ACC112 (cell line): ENCODE measurements around the gene GNL3L.
"Not testable (repeated sequence)": the region's sequence is repeated elsewhere in the genome, so short reads cannot be mapped to it uniquely, and the experiment has no call there.

ENCODE experiments used
- H2AFZ ChIP-seq: fragments of 200-600 bp; sonication (generic); one replicate; pipeline ENCODE4 v1.6.0; 2017; ENCODE audit warnings: antibody characterized with exemption, low read length; ENCODE audit not compliant: unreplicated experiment
- H3K27ac ChIP-seq: fragments of 200-600 bp; sonication (generic); 2 replicates; pipeline ENCODE4 v1.5.1; 2014; ENCODE audit warnings: low read depth, mild to moderate bottlenecking, antibody characterized with exemption, low read length, moderate library complexity
- H3K27me3 ChIP-seq: fragments of 200-600 bp; sonication (generic); 2 replicates; pipeline ENCODE4 v1.6.1; 2014; ENCODE audit warnings: mild to moderate bottlenecking, antibody characterized with exemption, low read length, moderate library complexity, mixed read lengths; ENCODE audit not compliant: insufficient read depth
- H3K36me3 ChIP-seq: fragments of 200-600 bp; sonication (generic); 2 replicates; pipeline ENCODE4 v1.6.1; 2016; ENCODE audit warnings: mild to moderate bottlenecking, antibody characterized with exemption, low read length, moderate library complexity, mixed read lengths; ENCODE audit not compliant: insufficient read depth
- H3K4me1 ChIP-seq: fragments of 200-600 bp; sonication (generic); one replicate; pipeline ENCODE4 v1.6.1; 2016; ENCODE audit warnings: low read length, mixed read lengths; ENCODE audit not compliant: insufficient read depth, unreplicated experiment, control insufficient read depth
- H3K4me3 ChIP-seq: fragments of 200-600 bp; sonication (generic); 2 replicates; pipeline ENCODE4 v1.5.1; 2014; ENCODE audit warnings: mild to moderate bottlenecking, low read depth, low read length
- H3K79me2 ChIP-seq: fragments of 200-600 bp; sonication (generic); one replicate; pipeline ENCODE4 v1.6.0; 2016; ENCODE audit warnings: low read length; ENCODE audit not compliant: control insufficient read depth, unreplicated experiment, insufficient read depth

Gene GNL3L

DNA sequence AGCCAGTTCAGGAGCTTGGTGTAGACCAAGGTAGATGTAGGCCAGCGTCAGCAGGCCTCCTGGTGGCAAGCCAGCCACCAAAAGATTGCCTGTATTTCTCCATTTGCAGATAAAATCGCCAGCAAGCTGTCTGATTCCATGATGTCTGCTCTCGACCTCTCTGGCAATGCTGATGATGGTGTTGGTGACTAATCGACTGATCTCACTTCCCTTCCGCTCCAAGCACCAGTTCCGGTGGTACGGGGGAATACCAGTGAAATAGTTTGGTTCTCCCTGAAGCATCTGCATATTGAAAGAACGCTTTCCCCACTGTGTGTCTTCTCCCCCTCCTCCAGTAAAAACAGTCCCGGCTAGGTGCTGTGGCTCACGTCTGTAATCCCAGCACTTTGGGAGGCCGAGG lies 30.4 kb downstream of the GNL3L start:
- Histone ChIP-seq H3K4me1 (no peaks in the 10 kb centered on the region), H3K36me3 (no peaks in the 10 kb centered on the region), H3K27ac (no peak overlapping the region), H3K4me3 (no peak overlapping the region), H2AFZ (no peak overlapping the region), H3K79me2 (no peaks in the 10 kb centered on the region), H3K27me3 (no peaks in the 10 kb centered on the region)

DNA sequence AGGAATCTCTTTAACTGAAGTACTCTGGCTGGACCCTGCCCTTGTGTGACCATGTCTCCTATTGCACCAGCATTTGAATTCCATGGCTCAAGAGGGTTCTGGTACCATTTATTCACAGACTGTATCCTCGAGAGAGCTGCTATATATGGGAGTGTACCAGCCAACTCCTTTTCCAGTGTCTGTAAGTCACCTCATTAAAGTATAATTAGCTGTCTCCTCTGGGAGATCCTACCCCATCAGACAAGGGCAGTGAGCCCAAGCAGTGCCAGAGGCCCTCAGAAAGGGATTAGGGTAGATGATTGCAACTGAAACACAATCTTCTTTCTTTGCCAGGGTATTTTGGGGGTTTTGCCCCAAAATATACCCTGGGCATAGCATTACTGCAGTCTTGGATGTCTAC lies 31.6 kb downstream of the GNL3L start:
- Histone ChIP-seq H3K27ac (no peak overlapping the region), H2AFZ (no peak overlapping the region), H3K79me2 (no peaks in the 10 kb centered on the region), H3K4me3 (no peak overlapping the region), H3K27me3 (no peaks in the 10 kb centered on the region), H3K4me1 (no peaks in the 10 kb centered on the region), H3K36me3 (no peaks in the 10 kb centered on the region)

DNA sequence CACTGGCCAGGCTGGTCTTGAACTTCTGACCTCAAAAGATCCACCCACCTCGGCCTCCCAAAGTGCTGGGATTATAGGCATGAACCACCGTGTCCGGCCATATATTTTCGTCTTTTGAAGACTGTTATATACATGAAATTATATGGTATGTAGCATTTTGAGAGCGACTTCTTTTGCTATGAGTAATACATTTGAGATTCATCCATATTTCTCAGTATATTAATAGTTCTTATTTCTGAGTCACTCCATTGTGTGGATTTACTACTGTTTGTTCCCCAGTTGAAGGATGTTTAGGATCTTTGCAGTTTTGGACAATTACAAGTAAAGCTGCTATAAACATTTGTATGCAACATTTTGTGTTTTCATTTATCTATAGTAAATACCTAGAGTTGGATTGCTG lies 34.9 kb downstream of the GNL3L start:
- Histone ChIP-seq H2AFZ (no peak overlapping the region), H3K79me2 (no peaks in the 10 kb centered on the region), H3K27ac (no peak overlapping the region), H3K27me3 (no peaks in the 10 kb centered on the region), H3K4me3 (no peak overlapping the region), H3K36me3 (peaks cover 8% of the 10 kb centered on the region), H3K4me1 (no peaks in the 10 kb centered on the region)

DNA sequence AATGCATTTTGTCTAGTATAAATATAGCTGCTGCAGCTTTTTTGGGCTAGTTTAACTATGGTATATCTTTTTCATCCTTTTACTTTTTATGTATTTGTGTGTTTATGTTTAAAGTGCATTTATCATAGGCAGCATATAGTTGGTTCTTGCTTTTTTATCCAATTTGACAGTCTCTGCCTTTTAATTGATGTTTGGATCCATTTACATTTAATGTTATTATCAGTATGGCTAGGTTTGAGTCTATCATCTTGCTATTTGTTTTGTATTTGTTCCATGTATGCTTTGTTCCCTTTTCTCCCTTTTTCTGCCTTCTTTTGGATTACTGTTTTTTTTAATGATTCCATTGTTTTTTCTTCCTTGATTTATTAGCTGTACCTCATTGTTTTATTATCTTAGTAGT lies 40.3 kb downstream of the GNL3L start:
- Histone ChIP-seq H3K4me3 (no peak overlapping the region), H3K36me3 (peaks cover 8% of the 10 kb centered on the region), H3K79me2 (no peaks in the 10 kb centered on the region), H3K4me1 (no peaks in the 10 kb centered on the region), H3K27me3 (no peaks in the 10 kb centered on the region), H2AFZ (no peak overlapping the region), H3K27ac (no peak overlapping the region)

DNA sequence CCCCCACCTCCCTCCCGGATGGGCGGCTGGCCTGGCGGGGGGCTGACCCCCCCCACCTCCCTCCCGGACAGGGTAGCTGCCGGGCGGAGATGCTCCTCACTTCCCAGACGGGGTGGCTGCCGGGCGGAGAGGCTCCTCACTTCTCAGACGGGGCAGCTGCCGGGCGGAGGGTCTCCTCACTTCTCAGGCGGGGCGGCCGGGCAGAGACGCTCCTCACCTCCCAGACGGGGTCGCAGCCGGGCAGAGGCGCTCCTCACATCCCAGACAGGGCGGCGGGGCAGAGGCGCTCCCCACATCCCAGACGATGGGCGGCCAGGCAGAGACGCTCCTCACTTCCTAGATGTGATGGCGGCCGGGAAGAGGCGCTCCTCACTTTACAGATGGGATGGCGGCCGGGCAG lies 42.6 kb downstream of the GNL3L start:
- H3K36me3 ChIP-seq, H2AFZ ChIP-seq, H3K27ac ChIP-seq, H3K4me3 ChIP-seq, H3K4me1 ChIP-seq, H3K27me3 ChIP-seq, H3K79me2 ChIP-seq: not testable (repeated sequence)

DNA sequence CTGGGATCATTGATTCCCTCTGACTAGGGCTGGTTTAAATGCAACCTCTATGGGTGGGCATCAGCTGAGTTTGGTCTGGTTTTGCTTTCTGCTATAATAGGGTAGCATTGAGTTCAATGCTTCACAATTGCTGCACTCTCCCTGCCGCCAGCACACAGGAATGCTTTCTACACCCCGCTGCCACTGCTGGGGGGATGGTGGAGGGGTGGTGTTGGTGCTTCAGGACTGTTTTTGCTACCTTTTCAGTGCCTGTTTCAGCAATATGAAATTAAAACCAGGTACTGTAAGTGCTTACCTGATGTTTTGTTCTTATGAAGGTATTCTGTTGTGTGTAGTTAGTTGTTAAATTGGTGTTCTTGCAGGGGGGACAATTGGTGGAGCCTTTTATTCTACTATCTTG lies 67.7 kb downstream of the GNL3L start:
- no peaks in the 10 kb centered on the region for H3K27me3 ChIP-seq
- no peaks in the 10 kb centered on the region for H3K4me1 ChIP-seq
- H3K36me3 ChIP-seq, result no peaks in the 10 kb centered on the region
- H3K79me2 ChIP-seq, result no peaks in the 10 kb centered on the region
- H2AFZ ChIP-seq, result no peak overlapping the region
- no peak overlapping the region for H3K27ac ChIP-seq
- no peak overlapping the region for H3K4me3 ChIP-seq

DNA sequence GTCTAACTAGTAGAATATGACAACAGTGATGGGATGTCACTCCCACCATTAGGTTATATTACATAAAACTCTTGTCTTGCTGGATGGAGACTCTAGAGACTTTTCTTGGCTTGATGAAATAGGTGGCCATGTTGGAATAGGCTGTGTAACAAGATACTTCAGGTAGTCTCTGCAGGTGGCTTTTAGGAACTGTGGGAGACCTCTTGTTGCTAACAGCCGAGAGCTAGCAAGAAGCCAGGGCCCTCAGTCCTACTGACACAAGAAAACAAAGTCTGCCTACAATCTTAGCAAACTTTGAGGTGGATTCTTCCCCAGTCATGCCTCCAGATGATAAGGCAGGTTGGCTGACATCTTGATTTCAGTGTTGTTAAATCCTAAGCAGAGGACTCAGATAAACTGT lies 72.5 kb downstream of the GNL3L start:
- Histone ChIP-seq H3K27me3 (no peaks in the 10 kb centered on the region), H2AFZ (no peak overlapping the region), H3K27ac (no peak overlapping the region), H3K4me3 (no peak overlapping the region), H3K36me3 (no peaks in the 10 kb centered on the region), H3K4me1 (no peaks in the 10 kb centered on the region), H3K79me2 (no peaks in the 10 kb centered on the region)
